ENCODE results near the gene ZDHHC8.

DNA sequence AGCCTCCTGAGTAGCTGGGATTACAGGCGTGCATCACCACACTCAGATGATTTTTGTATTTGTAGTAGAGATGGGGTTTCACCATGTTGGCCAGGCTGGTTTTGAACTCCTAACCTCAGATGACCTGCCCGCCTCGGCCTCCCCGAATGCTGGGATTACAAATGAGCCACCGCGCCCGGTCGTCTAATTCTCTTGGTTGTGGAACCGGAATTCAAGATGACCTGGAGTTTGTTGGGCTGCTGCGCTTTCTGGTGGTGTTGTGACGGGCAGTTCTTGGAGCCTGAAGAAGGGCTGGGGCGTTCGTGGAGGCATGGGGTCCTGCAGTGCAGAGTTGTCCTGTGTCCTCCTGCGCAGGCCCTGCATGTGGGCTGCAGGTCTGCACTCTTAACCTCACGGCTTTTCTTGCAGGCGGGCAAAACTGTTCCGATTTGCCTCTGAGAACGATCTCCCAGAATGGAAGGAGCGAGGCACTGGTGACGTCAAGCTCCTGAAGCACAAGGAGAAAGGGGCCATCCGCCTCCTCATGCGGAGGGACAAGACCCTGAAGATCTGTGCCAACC lies 9.7 kb upstream of the ZDHHC8 start:
- TF ChIP-seq POLR2A (IDR thresholded peaks at IDR 0.05) (no peak), POLR2AphosphoS5 (IDR thresholded peaks at IDR 0.05) (no peak)
- TF ChIP-seq, protein P1, sequence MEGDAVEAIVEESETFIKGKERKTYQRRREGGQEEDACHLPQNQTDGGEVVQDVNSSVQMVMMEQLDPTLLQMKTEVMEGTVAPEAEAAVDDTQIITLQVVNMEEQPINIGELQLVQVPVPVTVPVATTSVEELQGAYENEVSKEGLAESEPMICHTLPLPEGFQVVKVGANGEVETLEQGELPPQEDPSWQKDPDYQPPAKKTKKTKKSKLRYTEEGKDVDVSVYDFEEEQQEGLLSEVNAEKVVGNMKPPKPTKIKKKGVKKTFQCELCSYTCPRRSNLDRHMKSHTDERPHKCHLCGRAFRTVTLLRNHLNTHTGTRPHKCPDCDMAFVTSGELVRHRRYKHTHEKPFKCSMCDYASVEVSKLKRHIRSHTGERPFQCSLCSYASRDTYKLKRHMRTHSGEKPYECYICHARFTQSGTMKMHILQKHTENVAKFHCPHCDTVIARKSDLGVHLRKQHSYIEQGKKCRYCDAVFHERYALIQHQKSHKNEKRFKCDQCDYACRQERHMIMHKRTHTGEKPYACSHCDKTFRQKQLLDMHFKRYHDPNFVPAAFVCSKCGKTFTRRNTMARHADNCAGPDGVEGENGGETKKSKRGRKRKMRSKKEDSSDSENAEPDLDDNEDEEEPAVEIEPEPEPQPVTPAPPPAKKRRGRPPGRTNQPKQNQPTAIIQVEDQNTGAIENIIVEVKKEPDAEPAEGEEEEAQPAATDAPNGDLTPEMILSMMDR (IDR thresholded peaks at IDR 0.05), result no peak
